Naive thymus-derived CD4-positive, alpha-beta T cell (primary cell): ENCODE results near the gene COL24A1. TPM values are rescaled to one million over a fixed set of nuclear protein-coding genes. Genes with fewer than 3 reads are reported as not detected.

ENCODE experiments used
- ATAC-seq: fragments of 150-1000 bp; cut with Tn5 transposase; 2 replicates; pipeline ENCODE4 v1.10.0; 2021; ENCODE audit warnings: mild to moderate bottlenecking, moderate library complexity
- CTCF ChIA-PET: fragments of 350-600 bp; sonication (Branson Sonifier 250); formaldehyde crosslinking; loops from one replicate; lab custom pipeline; 2021; ENCODE audit warnings: antibody characterized with exemption; lab: Charles Lee
- POLR2A ChIA-PET: fragments of 350-600 bp; sonication (Branson Sonifier 250); formaldehyde crosslinking; loops from one replicate; lab custom pipeline; 2021; ENCODE audit warnings: antibody characterized with exemption, inconsistent platforms; lab: Charles Lee
- DNase-seq, 9 donors: peaks; one replicate each; pipeline versions ENCODE4 v3.0.0 to v3.0.0-alpha.2; 2020 to 2022; ENCODE audit warnings: mixed read lengths in 1 of 9
- H3K27ac ChIP-seq: one replicate; pipeline ENCODE4 v1.7.0; 2013; ENCODE audit warnings: mild to moderate bottlenecking, low read depth, low read length, moderate library complexity
- H3K27me3 ChIP-seq, 2 donors: one replicate each; pipeline ENCODE4 v1.7.0; 2013; ENCODE audit warnings: low read length in 2 of 2, mild to moderate bottlenecking in 2 of 2, moderate library complexity in 2 of 2; ENCODE audit not compliant: control insufficient read depth in 2 of 2, insufficient read depth in 2 of 2
- H3K36me3 ChIP-seq, 3 experiments: 1 replicate in 2 of 3; 2 replicates in 1 of 3; pipeline ENCODE4 v1.7.0; 2013; ENCODE audit warnings: low read length in 3 of 3, mild to moderate bottlenecking in 3 of 3, moderate library complexity in 1 of 3; ENCODE audit not compliant: insufficient read depth in 3 of 3, control insufficient read depth in 2 of 3
- H3K4me1 ChIP-seq, 2 donors: one replicate each; pipeline ENCODE4 v1.7.0; 2013; ENCODE audit warnings: low read length in 2 of 2, mild to moderate bottlenecking in 2 of 2, moderate library complexity in 1 of 2; ENCODE audit not compliant: control insufficient read depth in 2 of 2, insufficient read depth in 2 of 2
- H3K4me3 ChIP-seq: 2 replicates; pipeline ENCODE4 v1.7.0; 2013; ENCODE audit warnings: mild to moderate bottlenecking, low read length
- H3K9me3 ChIP-seq, 3 experiments: 1 replicate in 2 of 3; 2 replicates in 1 of 3; pipeline ENCODE4 v1.7.0; 2013; ENCODE audit warnings: low read length in 3 of 3; ENCODE audit not compliant: control insufficient read depth in 2 of 3
- H3K27ac Mint-ChIP-seq, 9 donors: one replicate each; pipeline ENCODE4 v1.8.0; 2020 to 2022; ENCODE audit warnings: mixed read lengths in 9 of 9, mild to moderate bottlenecking in 8 of 9, moderate library complexity in 5 of 9, inconsistent platforms in 2 of 9
- H3K27me3 Mint-ChIP-seq, 5 donors: one replicate each; pipeline ENCODE4 v1.8.0; 2021 to 2022; ENCODE audit warnings: mixed read lengths in 5 of 5, mild to moderate bottlenecking in 1 of 5
- H3K36me3 Mint-ChIP-seq, 5 donors: one replicate each; pipeline ENCODE4 v1.8.0; 2020 to 2022; ENCODE audit warnings: mixed read lengths in 5 of 5, mild to moderate bottlenecking in 3 of 5, inconsistent platforms in 1 of 5
- H3K4me1 Mint-ChIP-seq, 7 donors: one replicate each; pipeline ENCODE4 v1.8.0; 2020 to 2022; ENCODE audit warnings: mixed read lengths in 7 of 7, mild to moderate bottlenecking in 3 of 7, inconsistent platforms in 1 of 7
- H3K4me3 Mint-ChIP-seq, 10 donors: one replicate each; pipeline ENCODE4 v1.8.0; 2020 to 2022; ENCODE audit warnings: mild to moderate bottlenecking in 10 of 10, mixed read lengths in 10 of 10, moderate library complexity in 6 of 10, inconsistent platforms in 2 of 10
- H3K9me3 Mint-ChIP-seq, 11 donors: one replicate each; pipeline ENCODE4 v1.8.0; 2020 to 2022; ENCODE audit warnings: mixed read lengths in 11 of 11, mild to moderate bottlenecking in 4 of 11, inconsistent platforms in 1 of 11, moderate library complexity in 1 of 11
- intact Hi-C, 2 donors: fragments of 100-400 bp; cut with micrococcal nuclease; formaldehyde crosslinking; loops; one replicate each; pipeline ENCODE4 v1.15.1; 2023
- polyA plus RNA-seq, 2 donors: library from polyadenylated mRNA; unstranded; fragments of 300-500 nt; fragmentation: Illumina TruSeq; gene quantifications; one replicate each; pipeline ENCODE4 v1.2.3, GENCODE V29; 2021
- total RNA-seq, 6 experiments: library from RNA in 5 of 6; stranded (reverse) in 5 of 6; gene quantifications; 1 replicate in 5 of 6; 2 replicates in 1 of 6; pipeline ENCODE4 v1.2.3 and lab custom pipeline; 2021 to 2026

COL24A1 gene
- total and polyA plus RNA-seq, 7 experiments from 2014 or later, result 0.40 to 1.5 TPM; not detected in 5

DNA sequence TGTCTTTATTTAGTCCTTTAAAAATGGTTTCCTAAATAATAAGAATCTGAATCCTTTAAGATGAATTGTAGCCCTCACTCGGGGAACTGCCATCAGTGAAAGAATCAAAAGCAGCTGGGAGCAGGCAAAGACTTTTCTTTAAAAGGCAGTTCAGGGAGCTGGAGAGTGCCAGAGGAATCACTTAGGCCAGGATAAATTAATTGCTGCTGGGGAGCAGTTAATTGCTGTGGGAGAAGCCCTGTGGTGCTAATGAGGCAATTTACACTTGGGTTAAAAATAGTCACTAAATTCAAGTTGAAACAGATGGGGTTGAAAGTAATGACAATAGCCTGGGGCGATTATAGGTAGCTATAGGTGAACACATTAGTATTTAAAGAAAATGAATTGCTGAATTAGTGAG, 38.7 kb upstream of the COL24A1 start:
- POLR2A ChIA-PET, result no interaction called here
- Mint-ChIP-seq H3K27me3 (peaks cover 0 to 5% (median 0%) of the 10 kb centered on the region in 5 donors), H3K4me1 (no peaks in the 10 kb centered on the region), H3K36me3 (no peaks in the 10 kb centered on the region), H3K4me3 (no peak overlapping the region), H3K9me3 (peaks cover 0 to 4% (median 0%) of the 10 kb centered on the region in 11 donors), H3K27ac (no peak overlapping the region)
- no peak for DNase-seq
- no peaks in the 10 kb centered on the region for H3K4me1 ChIP-seq
- intact Hi-C loops, result no loop called here
- no peaks in the 10 kb centered on the region for H3K36me3 ChIP-seq
- no peak overlapping the region for H3K27ac ChIP-seq
- no peaks in the 10 kb centered on the region for H3K9me3 ChIP-seq
- H3K27me3 ChIP-seq, result no peaks in the 10 kb centered on the region
- no peak overlapping the region for H3K4me3 ChIP-seq
- no peak for ATAC-seq
- CTCF ChIA-PET, result no interaction called here

DNA sequence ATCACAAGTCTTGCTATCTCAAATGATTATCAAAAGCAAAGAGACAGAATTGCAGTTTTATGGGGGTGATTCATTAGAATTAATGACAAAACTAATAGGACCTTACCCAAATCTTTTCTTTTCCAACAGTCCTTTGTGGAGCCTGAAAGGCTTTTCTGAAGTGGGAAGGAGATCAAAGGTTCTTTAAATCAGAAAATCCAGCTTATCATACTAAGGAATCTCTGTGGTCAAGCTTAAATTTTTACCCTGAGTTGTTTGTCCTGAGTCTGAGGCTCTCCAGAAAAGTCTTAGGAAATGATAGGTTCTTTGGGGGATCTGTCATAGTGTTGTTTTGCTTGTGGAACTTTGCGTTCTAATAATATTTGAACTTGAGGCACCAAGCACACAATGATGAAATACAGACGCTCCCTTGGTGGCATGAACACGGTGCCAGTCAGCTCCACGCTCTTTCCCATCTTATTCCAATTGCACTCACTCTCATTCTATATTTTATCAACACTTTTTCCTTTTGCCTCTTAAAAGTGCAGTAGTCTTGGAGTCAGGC, 38.0 kb upstream of the COL24A1 start:
- no peaks in the 10 kb centered on the region for H3K9me3 ChIP-seq
- H3K27ac Mint-ChIP-seq, result no peak overlapping the region
- no peaks in the 10 kb centered on the region for H3K4me1 ChIP-seq
- ATAC-seq (no peak), DNase-seq (no peak)
- no peaks in the 10 kb centered on the region for H3K36me3 Mint-ChIP-seq
- H3K27ac ChIP-seq, result no peak overlapping the region
- H3K27me3 Mint-ChIP-seq, result peaks cover 0 to 7% (median 0%) of the 10 kb centered on the region in 5 donors
- no peaks in the 10 kb centered on the region for H3K27me3 ChIP-seq
- H3K36me3 ChIP-seq, result no peaks in the 10 kb centered on the region
- no peak overlapping the region for H3K4me3 ChIP-seq
- no peak overlapping the region for H3K4me3 Mint-ChIP-seq
- H3K9me3 Mint-ChIP-seq, result peaks cover 0 to 4% (median 0%) of the 10 kb centered on the region in 11 donors
- H3K4me1 Mint-ChIP-seq, result no peaks in the 10 kb centered on the region
- POLR2A ChIA-PET, result no interaction called here
- CTCF ChIA-PET, result no interaction called here
- intact Hi-C loops, result no loop called here

DNA sequence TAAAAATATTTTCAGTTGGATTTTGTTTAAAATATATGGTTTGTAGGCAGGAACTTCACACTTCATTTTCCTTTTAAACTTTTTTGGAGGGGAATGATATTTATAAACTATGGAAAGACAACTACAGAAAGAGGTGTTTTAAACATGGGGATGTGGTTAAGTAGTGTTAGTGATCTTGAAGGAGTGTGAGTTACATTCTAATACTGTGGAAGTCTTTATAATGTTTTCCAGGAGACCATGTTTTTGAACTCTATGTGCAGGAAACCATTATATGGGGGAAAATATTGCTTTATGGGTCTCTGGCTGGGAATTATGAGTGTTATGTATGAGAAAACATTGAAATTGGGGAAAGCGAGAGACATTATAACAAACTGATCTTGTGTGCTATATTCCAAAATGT, 35.8 kb upstream of the COL24A1 start:
- CTCF ChIA-PET, result no interaction called here

GRCh38 chr1:86191958-86192357, 35.4 kb upstream of the COL24A1 start:
- H3K36me3 Mint-ChIP-seq, result no peaks in the 10 kb centered on the region
- CTCF ChIA-PET, result no interaction called here

More for the DNA sequence above, 35.8 kb upstream of the COL24A1 start:
- Mint-ChIP-seq H3K4me3 (no peak overlapping the region), H3K4me1 (no peaks in the 10 kb centered on the region), H3K9me3 (peaks cover 0 to 4% (median 0%) of the 10 kb centered on the region in 11 donors), H3K27me3 (peaks cover 0 to 7% (median 0%) of the 10 kb centered on the region in 5 donors), H3K36me3 (no peaks in the 10 kb centered on the region), H3K27ac (no peak overlapping the region)
- H3K27ac ChIP-seq, result no peak overlapping the region
- no peaks in the 10 kb centered on the region for H3K27me3 ChIP-seq
- no peak overlapping the region for H3K4me3 ChIP-seq
- H3K4me1 ChIP-seq, result no peaks in the 10 kb centered on the region
- POLR2A ChIA-PET, result no interaction called here
- intact Hi-C loops, result no loop called here
- no peaks in the 10 kb centered on the region for H3K36me3 ChIP-seq
- no peak for DNase-seq
- no peak for ATAC-seq
- no peaks in the 10 kb centered on the region for H3K9me3 ChIP-seq

GRCh38 chr1:86190873-86191272, 34.3 kb upstream of the COL24A1 start:
- no peaks in the 10 kb centered on the region for H3K4me1 ChIP-seq
- intact Hi-C loops, result no loop called here
- Mint-ChIP-seq H3K36me3 (no peaks in the 10 kb centered on the region), H3K27ac (no peak overlapping the region), H3K9me3 (peaks cover 0 to 4% (median 0%) of the 10 kb centered on the region in 11 donors), H3K27me3 (peaks cover 0 to 7% (median 0%) of the 10 kb centered on the region in 5 donors), H3K4me3 (no peak overlapping the region), H3K4me1 (no peaks in the 10 kb centered on the region)
- ChIA-PET POLR2A (no interaction called here), CTCF (no interaction called here)
- ATAC-seq (no peak), DNase-seq (no peak)
- no peaks in the 10 kb centered on the region for H3K9me3 ChIP-seq
- no peaks in the 10 kb centered on the region for H3K27me3 ChIP-seq
- no peaks in the 10 kb centered on the region for H3K36me3 ChIP-seq
- no peak overlapping the region for H3K4me3 ChIP-seq
- H3K27ac ChIP-seq, result no peak overlapping the region

More at GRCh38 chr1:86191958-86192357, 35.4 kb upstream of the COL24A1 start:
- no peaks in the 10 kb centered on the region for H3K4me1 Mint-ChIP-seq
- H3K9me3 ChIP-seq, result no peaks in the 10 kb centered on the region
- peaks cover 0 to 7% (median 0%) of the 10 kb centered on the region in 5 donors for H3K27me3 Mint-ChIP-seq
- no peak overlapping the region for H3K27ac ChIP-seq
- H3K27ac Mint-ChIP-seq, result no peak overlapping the region
- H3K9me3 Mint-ChIP-seq, result peaks cover 0 to 4% (median 0%) of the 10 kb centered on the region in 11 donors
- H3K4me1 ChIP-seq, result no peaks in the 10 kb centered on the region
- H3K4me3 ChIP-seq, result no peak overlapping the region
- POLR2A ChIA-PET, result no interaction called here
- no peak overlapping the region for H3K4me3 Mint-ChIP-seq
- H3K27me3 ChIP-seq, result no peaks in the 10 kb centered on the region
- intact Hi-C loops, result no loop called here
- H3K36me3 ChIP-seq, result no peaks in the 10 kb centered on the region
- DNase-seq (no peak), ATAC-seq (no peak)

DNA sequence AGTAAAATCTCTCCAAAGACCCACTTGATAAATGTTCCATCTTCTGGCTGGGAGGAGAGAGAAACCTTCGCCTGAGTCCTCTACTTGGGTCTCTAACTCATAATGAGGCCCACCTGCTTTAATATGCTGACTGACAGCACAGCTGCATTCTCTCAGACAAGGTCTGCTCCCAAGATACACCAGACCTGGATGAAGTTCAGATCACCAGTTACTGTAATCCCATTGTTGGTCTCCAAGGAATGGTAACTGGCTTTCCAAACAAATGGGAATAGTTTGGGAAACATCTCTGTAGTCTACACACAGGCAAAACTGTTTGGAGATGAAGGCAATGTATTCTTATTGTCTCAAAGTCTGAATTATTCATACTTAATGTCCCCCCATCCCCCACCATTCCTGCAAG, 27.9 kb upstream of the COL24A1 start:
- H3K4me1 Mint-ChIP-seq, result no peaks in the 10 kb centered on the region
- H3K4me3 ChIP-seq, result no peak overlapping the region
- ATAC-seq (no peak), DNase-seq (no peak)
- H3K9me3 ChIP-seq, result no peaks in the 10 kb centered on the region
- no peak overlapping the region for H3K27ac ChIP-seq
- H3K27me3 ChIP-seq, result no peaks in the 10 kb centered on the region
- no peak overlapping the region for H3K4me3 Mint-ChIP-seq
- no peaks in the 10 kb centered on the region for H3K36me3 Mint-ChIP-seq
- H3K9me3 Mint-ChIP-seq, result peaks cover 0 to 7% (median 2%) of the 10 kb centered on the region in 11 donors
- no peaks in the 10 kb centered on the region for H3K4me1 ChIP-seq
- intact Hi-C loops, result no loop called here
- CTCF ChIA-PET, result no interaction called here
- no peaks in the 10 kb centered on the region for H3K36me3 ChIP-seq
- no peaks in the 10 kb centered on the region for H3K27me3 Mint-ChIP-seq
- POLR2A ChIA-PET, result no interaction called here
- no peak overlapping the region for H3K27ac Mint-ChIP-seq

- H3K9me3 ChIP-seq, result no peaks in the 10 kb centered on the region
- H3K4me3 ChIP-seq, result no peak overlapping the region
- Mint-ChIP-seq H3K4me3 (no peak overlapping the region), H3K9me3 (peaks cover 0 to 8% (median 4%) of the 10 kb centered on the region in 11 donors), H3K27ac (no peak overlapping the region), H3K36me3 (no peaks in the 10 kb centered on the region), H3K27me3 (no peaks in the 10 kb centered on the region), H3K4me1 (no peaks in the 10 kb centered on the region)
- DNase-seq, result no peak
- POLR2A ChIA-PET, result no interaction called here
- H3K27me3 ChIP-seq, result no peaks in the 10 kb centered on the region
- intact Hi-C loops, result no loop called here
- no peak overlapping the region for H3K27ac ChIP-seq
- no peaks in the 10 kb centered on the region for H3K4me1 ChIP-seq
- no peaks in the 10 kb centered on the region for H3K36me3 ChIP-seq
- CTCF ChIA-PET, result no interaction called here
- no peak for ATAC-seq
These were observed 27.2 kb upstream of the COL24A1 start for GRCh38 chr1:86183810-86184209.
